Peyer's patch (tissue), 4 donors: Measurements from ENCODE around the gene C12orf76. TPM values are rescaled to one million over a fixed set of nuclear protein-coding genes. Genes with fewer than 3 reads are reported as not detected.
"Not testable (repeated sequence)": the region's sequence is repeated elsewhere in the genome, so short reads cannot be mapped to it uniquely, and the experiment has no call there.

ENCODE experiments used
- DNase-seq, 3 donors: peaks; one replicate each; pipeline ENCODE4 v3.0.0-alpha.2; 2017 to 2019
- H3K27ac ChIP-seq, 4 donors: fragments of 200-600 bp; sonication (generic); one replicate each; pipeline ENCODE4 v1.5.1; 2016 to 2019
- H3K27me3 ChIP-seq, 2 donors: fragments of 200-600 bp; sonication (generic); one replicate each; pipeline ENCODE4 v1.5.1; 2019
- H3K36me3 ChIP-seq, 3 donors: fragments of 200-600 bp; sonication (generic); one replicate each; pipeline ENCODE4 v1.5.1; 2016 to 2019
- H3K4me1 ChIP-seq, 4 donors: fragments of 200-600 bp; sonication (generic); one replicate each; pipeline ENCODE4 v1.5.1; 2016 to 2019
- H3K4me3 ChIP-seq, 4 donors: fragments of 200-600 bp; sonication (generic); 1 replicate in 3 of 4; 2 replicates in 1 of 4; pipeline ENCODE4 v1.5.1; 2016 to 2019; ENCODE audit warnings: mild to moderate bottlenecking in 1 of 4
- H3K9me3 ChIP-seq, 4 donors: fragments of 200-600 bp; sonication (generic); one replicate each; pipeline ENCODE4 v1.5.1; 2016 to 2019; ENCODE audit warnings: mild to moderate bottlenecking in 1 of 4
- POLR2A ChIP-seq, 2 donors: fragments of 450-650 bp; IDR thresholded peaks; one replicate each; pipeline ENCODE4 v1.5.1; 2017; ENCODE audit warnings: antibody characterized with exemption in 2 of 2, mild to moderate bottlenecking in 2 of 2, moderate library complexity in 2 of 2
- total RNA-seq, 4 donors: library from RNA; depleted of rRNA; stranded (reverse); fragments of >200 nt; gene quantifications; one replicate each; pipeline ENCODE4 v1.1.0, GENCODE V29; 2016
- TF ChIP-seq, protein P1 (sequence below), 6 experiments: fragments of 450-650 bp in 4 of 6; fragments of 200-600 bp in 2 of 6; sonication (generic) in 1 of 6; IDR thresholded peaks; one replicate each; pipeline ENCODE4 v1.5.1; 2017 to 2019; ENCODE audit warnings: antibody characterized with exemption in 6 of 6, mild to moderate bottlenecking in 3 of 6, moderate library complexity in 1 of 6

The C12orf76 gene
- total RNA-seq, 4 donors from 2014 or later, result 14.9 to 23.1 (median 17.5) TPM

DNA sequence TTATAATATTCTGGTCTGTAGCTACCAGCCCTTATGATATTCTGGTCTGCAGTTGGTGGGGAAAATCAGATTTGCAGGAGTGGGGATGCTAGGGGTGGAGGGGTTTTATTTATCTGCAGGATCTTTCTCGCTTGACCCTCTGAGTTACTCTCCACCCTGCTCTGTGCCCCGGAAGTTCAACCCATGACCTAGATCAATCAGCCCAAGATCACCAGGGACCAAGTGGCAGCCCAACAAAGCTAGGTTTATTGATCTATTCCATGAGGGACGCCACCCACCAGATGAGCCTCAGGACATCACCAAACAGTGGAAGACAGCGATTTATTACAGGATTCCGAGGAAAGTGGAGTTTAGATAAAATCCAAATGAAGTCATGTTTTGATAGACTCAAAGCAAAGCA lies 25.8 kb upstream of the C12orf76 start:
- H3K27ac ChIP-seq, result no peak overlapping the region
- H3K4me3 ChIP-seq, result no peak overlapping the region
- H3K9me3 ChIP-seq, result no peaks in the 10 kb centered on the region
- no peaks in the 10 kb centered on the region for H3K36me3 ChIP-seq
- peaks cover 0 to 1% (median 0%) of the 10 kb centered on the region in 4 donors for H3K4me1 ChIP-seq
- DNase-seq, result no peak
- H3K27me3 ChIP-seq, result no peaks in the 10 kb centered on the region
- TF ChIP-seq, protein P1, sequence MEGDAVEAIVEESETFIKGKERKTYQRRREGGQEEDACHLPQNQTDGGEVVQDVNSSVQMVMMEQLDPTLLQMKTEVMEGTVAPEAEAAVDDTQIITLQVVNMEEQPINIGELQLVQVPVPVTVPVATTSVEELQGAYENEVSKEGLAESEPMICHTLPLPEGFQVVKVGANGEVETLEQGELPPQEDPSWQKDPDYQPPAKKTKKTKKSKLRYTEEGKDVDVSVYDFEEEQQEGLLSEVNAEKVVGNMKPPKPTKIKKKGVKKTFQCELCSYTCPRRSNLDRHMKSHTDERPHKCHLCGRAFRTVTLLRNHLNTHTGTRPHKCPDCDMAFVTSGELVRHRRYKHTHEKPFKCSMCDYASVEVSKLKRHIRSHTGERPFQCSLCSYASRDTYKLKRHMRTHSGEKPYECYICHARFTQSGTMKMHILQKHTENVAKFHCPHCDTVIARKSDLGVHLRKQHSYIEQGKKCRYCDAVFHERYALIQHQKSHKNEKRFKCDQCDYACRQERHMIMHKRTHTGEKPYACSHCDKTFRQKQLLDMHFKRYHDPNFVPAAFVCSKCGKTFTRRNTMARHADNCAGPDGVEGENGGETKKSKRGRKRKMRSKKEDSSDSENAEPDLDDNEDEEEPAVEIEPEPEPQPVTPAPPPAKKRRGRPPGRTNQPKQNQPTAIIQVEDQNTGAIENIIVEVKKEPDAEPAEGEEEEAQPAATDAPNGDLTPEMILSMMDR (IDR thresholded peaks at IDR 0.05), result no peak
- no peak for TF ChIP-seq POLR2A (IDR thresholded peaks at IDR 0.05)

DNA sequence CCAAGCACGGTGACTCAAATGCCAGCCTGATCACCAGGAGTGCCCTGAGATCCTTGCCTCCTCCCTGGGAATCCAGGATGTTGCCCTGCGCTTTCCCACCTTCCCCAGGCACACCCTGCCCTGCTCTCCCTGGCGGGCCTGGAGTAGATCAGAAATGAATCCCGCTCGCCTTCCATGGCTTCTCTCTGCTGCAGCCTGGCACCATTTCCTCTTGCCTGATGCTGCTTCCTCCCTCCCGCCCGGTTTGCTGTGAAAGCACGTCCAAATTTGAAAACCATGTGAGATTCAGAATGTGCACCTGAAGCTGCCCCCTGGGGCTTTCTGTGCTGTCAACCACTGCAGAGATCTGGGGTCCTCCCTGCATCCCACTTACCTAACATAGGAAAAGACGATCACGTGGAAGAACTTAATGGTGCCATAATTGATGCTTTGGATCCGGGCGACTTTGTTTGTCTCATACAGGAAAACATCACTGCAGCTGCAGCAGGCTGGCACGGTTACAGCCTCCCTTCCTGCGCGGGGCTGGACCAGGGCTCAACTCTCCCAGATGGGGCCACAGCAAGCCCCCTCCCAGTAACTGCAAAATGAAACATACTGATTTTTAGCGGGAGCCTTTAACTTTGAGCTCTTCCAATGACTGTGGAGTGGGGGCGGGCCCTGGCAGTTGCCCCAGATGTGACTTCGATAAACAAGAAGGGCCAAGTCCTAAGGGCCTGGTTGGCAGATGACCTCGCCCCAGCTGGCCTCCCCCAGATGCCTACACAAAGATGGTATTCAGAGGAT lies 24.9 kb upstream of the C12orf76 start:
- Histone ChIP-seq H3K27me3 (no peaks in the 10 kb centered on the region), H3K4me3 (peak overlapping the region; percentile 26 to 49 (median 38)), H3K4me1 (no peaks in the 10 kb centered on the region), H3K9me3 (no peaks in the 10 kb centered on the region), H3K36me3 (no peaks in the 10 kb centered on the region), H3K27ac (no peak overlapping the region)
- DNase-seq, result peak; percentile 24 to 51 (median 46)
- TF ChIP-seq, protein P1 (IDR thresholded peaks at IDR 0.05), result no peak
- TF ChIP-seq POLR2A (IDR thresholded peaks at IDR 0.05), result no peak

DNA sequence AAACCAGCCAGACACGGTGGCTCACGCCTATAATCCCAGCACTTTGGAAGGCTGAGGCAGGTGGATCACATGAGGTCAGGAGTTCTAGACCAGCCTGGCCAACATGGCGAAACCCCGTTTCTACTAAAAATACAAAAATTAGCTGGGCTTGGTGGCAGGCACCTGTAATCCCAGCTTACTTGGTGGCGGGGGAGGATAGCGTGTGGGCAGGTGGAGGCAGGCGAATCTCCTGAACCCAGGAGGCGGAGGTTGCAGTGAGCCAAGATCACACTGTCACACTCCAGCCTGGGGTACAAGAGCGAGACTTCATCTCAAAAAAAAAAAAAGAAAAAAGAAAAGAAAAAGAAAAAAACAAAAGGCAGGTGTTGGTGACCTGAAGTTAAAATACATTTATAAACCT lies 24.3 kb upstream of the C12orf76 start:
- H3K9me3 ChIP-seq, H3K27me3 ChIP-seq, DNase-seq, H3K27ac ChIP-seq, H3K4me1 ChIP-seq, H3K36me3 ChIP-seq: not testable (repeated sequence)
- peak overlapping the region in 1 of 4 donors; percentile 30 for H3K4me3 ChIP-seq

DNA sequence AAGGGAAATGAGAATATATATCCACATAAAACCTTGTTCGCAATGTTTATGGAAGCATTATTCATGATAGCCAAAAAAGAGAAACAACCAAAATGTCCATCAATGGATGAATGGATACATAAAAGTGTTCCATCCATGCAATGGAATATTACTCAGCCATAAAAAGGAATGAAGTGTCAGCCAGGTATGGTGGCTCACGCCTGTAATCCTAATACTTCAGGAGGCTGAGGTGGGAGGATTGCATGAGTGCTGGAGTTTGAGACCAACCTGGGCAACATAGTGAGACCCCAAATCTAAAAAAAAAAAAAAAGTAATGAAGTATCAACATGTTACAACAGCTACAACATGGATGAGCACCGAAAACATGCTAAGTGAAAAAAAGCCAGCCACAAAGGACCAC lies 23.6 kb upstream of the C12orf76 start:
- DNase-seq, result no peak
- no peaks in the 10 kb centered on the region for H3K4me1 ChIP-seq
- no peak overlapping the region for H3K27ac ChIP-seq
- TF ChIP-seq, protein P1 (IDR thresholded peaks at IDR 0.05), result no peak
- no peak for TF ChIP-seq POLR2A (IDR thresholded peaks at IDR 0.05)
- H3K36me3 ChIP-seq, result no peaks in the 10 kb centered on the region
- H3K4me3 ChIP-seq, result no peak overlapping the region
- no peaks in the 10 kb centered on the region for H3K9me3 ChIP-seq
- no peaks in the 10 kb centered on the region for H3K27me3 ChIP-seq

DNA sequence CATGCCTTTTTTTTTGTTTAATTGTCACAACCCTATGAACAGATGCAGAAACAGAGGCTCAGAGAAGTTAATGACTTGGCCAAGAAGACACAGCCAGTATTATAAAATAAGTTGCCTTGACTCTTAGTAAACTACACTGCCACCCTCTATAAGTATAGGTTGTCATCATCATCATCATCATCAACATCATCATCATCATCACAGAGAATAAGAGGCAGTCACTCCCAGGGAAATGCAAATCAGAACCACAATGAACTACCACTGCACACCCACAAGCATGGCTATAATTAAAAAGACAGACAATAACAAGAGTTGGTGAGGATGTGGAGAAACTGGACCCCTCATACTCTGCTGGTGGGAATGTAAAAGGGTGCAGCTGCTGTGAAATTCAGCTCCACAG lies 23.2 kb upstream of the C12orf76 start:
- H3K4me1 ChIP-seq, result no peaks in the 10 kb centered on the region
- no peaks in the 10 kb centered on the region for H3K36me3 ChIP-seq
- no peaks in the 10 kb centered on the region for H3K9me3 ChIP-seq
- no peak overlapping the region for H3K4me3 ChIP-seq
- DNase-seq, result no peak
- H3K27me3 ChIP-seq, result no peaks in the 10 kb centered on the region
- H3K27ac ChIP-seq, result no peak overlapping the region
- TF ChIP-seq, protein P1 (IDR thresholded peaks at IDR 0.05), result no peak
- no peak for TF ChIP-seq POLR2A (IDR thresholded peaks at IDR 0.05)

DNA sequence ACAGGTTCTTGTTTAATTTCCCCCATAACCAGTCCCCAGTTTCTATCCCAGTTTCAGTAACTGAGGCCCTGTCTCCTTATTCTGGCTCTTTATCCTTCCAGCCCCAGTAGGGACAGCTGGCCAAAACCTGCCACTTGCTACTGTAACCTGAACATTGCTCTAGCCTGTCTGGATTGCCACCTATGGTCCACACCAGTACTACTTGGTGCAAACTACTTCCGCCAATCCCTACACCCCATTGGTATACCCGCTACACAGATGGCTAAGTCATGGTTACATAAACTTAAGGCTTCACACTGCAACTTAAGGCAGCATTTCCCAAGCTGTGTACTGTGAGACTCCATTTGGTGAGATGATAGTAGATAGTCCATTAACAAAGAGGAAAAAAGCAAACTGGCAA lies 20.3 kb upstream of the C12orf76 start:
- Histone ChIP-seq H3K27me3 (no peaks in the 10 kb centered on the region), H3K36me3 (no peaks in the 10 kb centered on the region), H3K4me1 (no peaks in the 10 kb centered on the region), H3K27ac (no peak overlapping the region), H3K4me3 (no peak overlapping the region), H3K9me3 (no peaks in the 10 kb centered on the region)
- TF ChIP-seq, protein P1 (IDR thresholded peaks at IDR 0.05), result no peak
- no peak for TF ChIP-seq POLR2A (IDR thresholded peaks at IDR 0.05)
- no peak for DNase-seq

DNA sequence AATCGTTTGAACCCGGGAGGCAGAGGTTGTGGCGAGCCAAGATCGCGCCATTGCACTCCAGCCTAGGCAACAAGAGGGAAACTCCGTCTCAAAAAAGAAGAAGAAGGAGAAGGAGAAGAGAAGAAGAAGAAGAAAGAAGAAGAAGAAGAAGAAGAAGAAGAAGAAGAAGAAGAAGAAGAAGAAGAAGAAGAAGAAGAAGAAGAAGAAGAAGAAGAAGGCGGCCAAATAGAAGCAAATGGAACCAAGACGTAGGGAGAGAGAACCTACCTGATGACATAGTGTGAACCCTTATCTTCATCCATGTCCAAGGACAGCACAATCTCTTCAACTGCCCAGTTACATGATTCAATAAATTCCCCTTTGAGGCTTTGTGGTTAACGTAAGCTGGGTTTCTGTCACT lies 19.8 kb upstream of the C12orf76 start:
- not testable (repeated sequence) for H3K27ac ChIP-seq, H3K4me3 ChIP-seq, H3K4me1 ChIP-seq, H3K9me3 ChIP-seq, H3K27me3 ChIP-seq, H3K36me3 ChIP-seq, DNase-seq
